ENCODE results near the gene ZNF682. TPM values are rescaled to one million over a fixed set of nuclear protein-coding genes. Genes with fewer than 3 reads are reported as not detected.
"Not testable (repeated sequence)": the region's sequence is repeated elsewhere in the genome, so short reads cannot be mapped to it uniquely, and the experiment has no call there.

Gene ZNF682
- total RNA-seq, 6 donors from 2014 or later = 4.1 to 10.8 (median 5.9) TPM

GRCh38 chr19:20078581-20079031, 39.3 kb upstream of the ZNF682 start:
- TF ChIP-seq CTCF (IDR thresholded peaks at IDR 0.05) = no peak
- no peak for TF ChIP-seq EP300 (IDR thresholded peaks at IDR 0.05)
- no peak for TF ChIP-seq POLR2AphosphoS5 (IDR thresholded peaks at IDR 0.05)
- no peak for TF ChIP-seq POLR2A (IDR thresholded peaks at IDR 0.05)
- Histone ChIP-seq H3K4me3 (peak overlapping the region; percentile 36 to 57 (median 56)), H3K4me1 (peaks cover 5 to 31% (median 9%) of the 10 kb centered on the region in 4 donors), H3K27ac (peak overlapping the region in 3 of 4 donors; percentile 55 to 79 (median 62)), H3K9me3 (no peaks in the 10 kb centered on the region), H3K27me3 (no peaks in the 10 kb centered on the region), H3K36me3 (no peaks in the 10 kb centered on the region)
- DNase-seq (peak; percentile 49 to 52), ATAC-seq (ENCODE audit: low FRiP score in 2 of 2) (peak in 1 of 2 donors; percentile 63)
- 1 to 8% methylated on average over 19 of the region's 19 CpGs for WGBS, 2 donors

- DNase-seq (peak; percentile 75 to 96), ATAC-seq (ENCODE audit: low FRiP score in 2 of 2) (peak; percentile 90 to 97)
- TF ChIP-seq POLR2AphosphoS5 (IDR thresholded peaks at IDR 0.05) (peak; percentile 34 to 65), CTCF (IDR thresholded peaks at IDR 0.05) (no peak), POLR2A (IDR thresholded peaks at IDR 0.05) (peak in 1 of 4 donors; percentile 22)
- 3 to 6% methylated on average over 8 to 28 of the region's 28 CpGs for WGBS, 2 donors
- Histone ChIP-seq H3K27me3 (no peaks in the 10 kb centered on the region), H3K9me3 (no peaks in the 10 kb centered on the region), H3K4me1 (peaks cover 4 to 28% (median 9%) of the 10 kb centered on the region in 4 donors), H3K36me3 (no peaks in the 10 kb centered on the region), H3K4me3 (peak within 1 kb of the TSS; percentile 36 to 57 (median 56)), H3K27ac (peak within 1 kb of the TSS in 3 of 4 donors; percentile 55 to 79 (median 62))
These were observed 38.6 kb upstream of the ZNF682 start, which contains the start of gene ZNF90 for GRCh38 chr19:20077791-20078463. Gene ZNF90 (plus strand): TSS chr19:20078000. CDS start chr19:20078133, 133 bp downstream.

- H3K27me3 ChIP-seq = no peaks in the 10 kb centered on the region
- WGBS, 2 donors = 74 to 79% methylated on average over 5 of the region's 5 CpGs
- H3K4me1 ChIP-seq = peaks cover 0 to 5% (median 2%) of the 10 kb centered on the region in 4 donors
- TF ChIP-seq EP300 (IDR thresholded peaks at IDR 0.05) = no peak
- TF ChIP-seq POLR2A (IDR thresholded peaks at IDR 0.05) = no peak
- no peak for TF ChIP-seq CTCF (IDR thresholded peaks at IDR 0.05)
- no peak for TF ChIP-seq POLR2AphosphoS5 (IDR thresholded peaks at IDR 0.05)
- H3K9me3 ChIP-seq = no peaks in the 10 kb centered on the region
- no peak for ATAC-seq (ENCODE audit: low FRiP score in 2 of 2)
- H3K27ac ChIP-seq = no peak overlapping the region
- no peak for DNase-seq
- no peaks in the 10 kb centered on the region for H3K36me3 ChIP-seq
- H3K4me3 ChIP-seq = no peak overlapping the region
These were observed 33.6 kb upstream of the ZNF682 start for GRCh38 chr19:20072936-20073335.

GRCh38 chr19:20070691-20071090, 31.4 kb upstream of the ZNF682 start:
- Histone ChIP-seq H3K27ac (no peak overlapping the region), H3K36me3 (no peaks in the 10 kb centered on the region), H3K9me3 (no peaks in the 10 kb centered on the region), H3K27me3 (no peaks in the 10 kb centered on the region), H3K4me3 (no peak overlapping the region), H3K4me1 (peaks cover 0 to 3% (median 0%) of the 10 kb centered on the region in 4 donors)
- ATAC-seq (ENCODE audit: low FRiP score in 2 of 2) = no peak
- no peak for TF ChIP-seq CTCF (IDR thresholded peaks at IDR 0.05)
- no peak for TF ChIP-seq EP300 (IDR thresholded peaks at IDR 0.05)
- TF ChIP-seq POLR2A (IDR thresholded peaks at IDR 0.05) = no peak
- TF ChIP-seq POLR2AphosphoS5 (IDR thresholded peaks at IDR 0.05) = no peak
- 49 to 57% methylated on average over 2 of the region's 2 CpGs for WGBS, 2 donors
- DNase-seq = no peak

GRCh38 chr19:20068559-20068958, 29.3 kb upstream of the ZNF682 start:
- not testable (repeated sequence) for H3K4me3 ChIP-seq; DNase-seq; H3K4me1 ChIP-seq; H3K27ac ChIP-seq; H3K9me3 ChIP-seq; H3K27me3 ChIP-seq; H3K36me3 ChIP-seq; ATAC-seq (ENCODE audit: low FRiP score in 2 of 2)
- 32 to 46% methylated on average over 7 of the region's 7 CpGs for WGBS, 2 donors

Data from upper lobe of left lung (tissue), 6 donors.